WTC11 (cell line): Measurements from ENCODE around the gene RPL18A. TPM values are rescaled to one million over a fixed set of nuclear protein-coding genes. Genes with fewer than 3 reads are reported as not detected.
A peak's percentile ranks its signal among the peaks of the same experiment; 100 is the strongest.

Experiments
- ATAC-seq: fragments of 200-7000 bp; cut with Tn5 transposase; 2 replicates; pipeline ENCODE4 v1.10.0; 2021; ENCODE audit warnings: mild to moderate bottlenecking, moderate library complexity
- CTCF ChIA-PET: fragments of 300-600 bp; sonication (Branson Sonifier 250); formaldehyde crosslinking; loops from one replicate; lab custom pipeline; 2021; ENCODE audit warnings: antibody characterized with exemption; lab: Charles Lee
- POLR2A ChIA-PET: fragments of 350-600 bp; sonication (Branson Sonifier 250); formaldehyde crosslinking; loops from one replicate; lab custom pipeline; 2021; ENCODE audit warnings: antibody characterized with exemption; lab: Charles Lee
- DNase-seq: peaks from one replicate; pipeline ENCODE4 v3.0.0; 2021; ENCODE audit warnings: low spot score
- H3K27ac Mint-ChIP-seq: 2 replicates; pipeline ENCODE4 v1.8.0; 2021; ENCODE audit warnings: mixed read lengths
- H3K27me3 Mint-ChIP-seq: 2 replicates; pipeline ENCODE4 v1.8.0; 2021; ENCODE audit warnings: low read depth, mild to moderate bottlenecking, moderate library complexity, mixed read lengths
- H3K36me3 Mint-ChIP-seq: 2 replicates; pipeline ENCODE4 v1.8.0; 2021; ENCODE audit warnings: mixed read lengths
- H3K4me1 Mint-ChIP-seq: 2 replicates; pipeline ENCODE4 v1.8.0; 2022; ENCODE audit warnings: mixed read lengths
- H3K4me3 Mint-ChIP-seq: 2 replicates; pipeline ENCODE4 v1.8.0; 2021; ENCODE audit warnings: mild to moderate bottlenecking, moderate library complexity, mixed read lengths
- H3K9me3 Mint-ChIP-seq: 2 replicates; pipeline ENCODE4 v1.8.0; 2021; ENCODE audit warnings: mixed read lengths
- CBFB ChIP-seq: sonication (generic); formaldehyde crosslinking; IDR thresholded peaks from 2 replicates; pipeline ENCODE4 v1.8.1; 2022; ENCODE audit warnings: mild to moderate bottlenecking, low read depth, missing genetic modification reagents
- ETV6 ChIP-seq: sonication (generic); formaldehyde crosslinking; IDR thresholded peaks from 2 replicates; pipeline ENCODE4 v1.8.1; 2022; ENCODE audit warnings: mild to moderate bottlenecking, missing genetic modification reagents
- GRHL2 ChIP-seq: fragments of 250-450 bp; sonication (Bioruptor Pico); IDR thresholded peaks from 2 replicates; pipeline ENCODE4 v1.8.0; 2022; ENCODE audit warnings: mild to moderate bottlenecking, moderate library complexity; ENCODE audit not compliant: insufficient replicate concordance, severe bottlenecking
- GTF2I ChIP-seq: fragments of 250-450 bp; sonication (Bioruptor Pico); conservative IDR thresholded peaks from 2 replicates; pipeline ENCODE4 v1.4.0; 2021; ENCODE audit warnings: mild to moderate bottlenecking
- NFE2L1 ChIP-seq: sonication (generic); formaldehyde crosslinking; IDR thresholded peaks from 2 replicates; pipeline ENCODE4 v1.8.1; 2023; ENCODE audit warnings: missing genetic modification reagents
- NFYB ChIP-seq: sonication (generic); formaldehyde crosslinking; conservative IDR thresholded peaks from 2 replicates; pipeline ENCODE4 v1.8.0; 2022; ENCODE audit warnings: low read depth, missing genetic modification reagents
- NR1H2 ChIP-seq: sonication (generic); formaldehyde crosslinking; IDR thresholded peaks from 2 replicates; pipeline ENCODE4 v1.9.0; 2021; ENCODE audit warnings: mild to moderate bottlenecking, moderate library complexity, missing genetic modification reagents
- STAT6 ChIP-seq: sonication (generic); formaldehyde crosslinking; conservative IDR thresholded peaks from 2 replicates; pipeline ENCODE4 v1.8.1; 2023; ENCODE audit warnings: mild to moderate bottlenecking, low read depth, missing genetic modification reagents, moderate library complexity
- ZBTB21 ChIP-seq: sonication (generic); formaldehyde crosslinking; IDR thresholded peaks from 2 replicates; pipeline ENCODE4 v1.8.1; 2023; ENCODE audit warnings: mild to moderate bottlenecking, missing genetic modification reagents, borderline replicate concordance
- ZNF425 ChIP-seq: fragments of 250-450 bp; sonication (Bioruptor Pico); conservative IDR thresholded peaks from 2 replicates; pipeline ENCODE4 v1.9.0; 2021; ENCODE audit warnings: mild to moderate bottlenecking
- total RNA-seq: library from RNA; stranded (reverse); gene quantifications from 3 replicates; pipeline ENCODE4 v1.2.3, GENCODE V29; 2021
- TF ChIP-seq, protein P1 (sequence below): sonication (generic); formaldehyde crosslinking; IDR thresholded peaks from 2 replicates; pipeline ENCODE4 v1.8.0; 2023; ENCODE audit warnings: missing genetic modification reagents

RPL18A gene
- total RNA-seq, 1 experiment from 2014 or later = 2,950 TPM

DNA sequence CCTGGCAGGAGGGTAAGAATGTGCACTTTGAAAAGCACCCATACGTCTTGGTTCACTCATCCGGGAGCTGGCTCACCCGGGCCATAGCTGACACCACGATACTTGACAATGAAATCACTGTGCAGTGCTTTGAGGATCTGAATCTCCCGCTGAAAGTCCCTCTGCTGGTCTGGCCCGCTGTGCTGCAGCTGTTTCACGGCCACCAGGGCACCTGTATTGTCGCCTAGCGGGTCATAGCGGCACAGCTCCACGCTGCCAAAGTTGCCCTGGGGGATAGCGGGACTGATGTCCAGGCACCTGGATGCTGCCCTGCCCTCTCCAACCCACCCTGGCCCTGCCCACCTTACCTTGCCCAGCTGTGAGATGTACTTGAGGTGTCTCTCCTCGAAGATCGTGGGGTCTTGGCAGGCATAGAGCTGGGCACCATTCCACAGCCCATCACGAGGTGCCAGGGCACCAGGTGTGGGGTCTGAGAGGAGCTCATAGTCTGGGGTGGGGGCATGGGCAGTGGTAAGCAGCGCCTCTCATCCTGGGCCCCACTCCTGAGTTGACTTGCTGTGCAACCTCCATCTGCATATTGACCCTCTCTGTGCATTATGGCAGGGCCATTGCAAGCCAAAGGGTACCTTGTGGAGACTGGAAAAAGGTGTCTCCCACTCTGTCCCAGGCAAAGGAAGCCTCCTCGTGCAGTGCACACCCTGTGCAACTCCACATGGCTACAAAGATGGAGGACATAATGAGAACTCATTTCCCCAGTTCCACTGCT lies 27.1 kb upstream of the RPL18A start (continued):
- TF ChIP-seq STAT6 (CRISPR knock-in tag) = no peak

- no peaks in the 10 kb centered on the region for H3K36me3 Mint-ChIP-seq
- H3K9me3 Mint-ChIP-seq = no peaks in the 10 kb centered on the region
- ChIA-PET POLR2A (interaction anchor here (1.0 kb wide), 1 partner anchor 228 kb away, joined by 3 read pairs; no protein-coding TSS in a partner anchor), CTCF (interaction anchor here (0.6 to 2.1 kb wide), 11 partner anchors 15 to 114 kb away, joined by 3 to 27 read pairs (median 6); partner anchors contain the start of genes CCDC124, RPL18A and SLC5A5)
- TF ChIP-seq STAT6 (CRISPR knock-in tag) (no peak), ETV6 (CRISPR knock-in tag) (no peak), ZBTB21 (CRISPR knock-in tag) (no peak), GRHL2 (no peak), NR1H2 (CRISPR knock-in tag) (no peak), ZNF425 (CRISPR knock-in tag) (no peak), GTF2I (CRISPR knock-in tag) (no peak), CBFB (CRISPR knock-in tag) (no peak), NFE2L1 (CRISPR knock-in tag) (no peak), NFYB (CRISPR knock-in tag) (no peak)
- TF ChIP-seq, protein P1, sequence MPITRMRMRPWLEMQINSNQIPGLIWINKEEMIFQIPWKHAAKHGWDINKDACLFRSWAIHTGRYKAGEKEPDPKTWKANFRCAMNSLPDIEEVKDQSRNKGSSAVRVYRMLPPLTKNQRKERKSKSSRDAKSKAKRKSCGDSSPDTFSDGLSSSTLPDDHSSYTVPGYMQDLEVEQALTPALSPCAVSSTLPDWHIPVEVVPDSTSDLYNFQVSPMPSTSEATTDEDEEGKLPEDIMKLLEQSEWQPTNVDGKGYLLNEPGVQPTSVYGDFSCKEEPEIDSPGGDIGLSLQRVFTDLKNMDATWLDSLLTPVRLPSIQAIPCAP = no peak
- ATAC-seq = no peak
- H3K4me3 Mint-ChIP-seq = no peak overlapping the region
- DNase-seq = peak; percentile 52
- no peak overlapping the region for H3K27ac Mint-ChIP-seq
- H3K4me1 Mint-ChIP-seq = peaks cover 23% of the 10 kb centered on the region
- peaks cover 38% of the 10 kb centered on the region for H3K27me3 Mint-ChIP-seq
Measured at GRCh38 chr19:17834350-17835181, 25.1 kb upstream of the RPL18A start.
